ENCODE results near the gene HECW1. TPM values are rescaled to one million over a fixed set of nuclear protein-coding genes. Genes with fewer than 3 reads are reported as not detected.

HECW1 gene
- total and polyA plus RNA-seq, 10 of the 15 experiments (the other 5 are each of a cell fraction or from before 2014, with no cell fraction given): under 0.01 to 0.31 (median 0.04) TPM; not detected in 3

- TF ChIP-seq CTCF (IDR thresholded peaks at IDR 0.05 in 2 of 3, conservative IDR thresholded peaks at IDR 0.05 in 1 of 3; ENCODE audit: control insufficient read depth in 2 of 3, extremely low read depth in 1 of 3, insufficient read depth in 1 of 3, low read depth in 3 of 3, low read length in 3 of 3) (no peak), EP300 (IDR thresholded peaks at IDR 0.05; ENCODE audit: borderline replicate concordance in 1 of 2, control insufficient read depth in 1 of 2, low read depth in 2 of 2, low read length in 2 of 2) (no peak), HDGF (IDR thresholded peaks at IDR 0.05) (no peak), SMC3 (IDR thresholded peaks at IDR 0.05; ENCODE audit: borderline replicate concordance, low read length) (no peak), ATF7 (IDR thresholded peaks at IDR 0.05; ENCODE audit: low read depth) (no peak), POLR2A (IDR thresholded peaks at IDR 0.05; ENCODE audit: low read depth, low read length) (no peak), RAD51 (IDR thresholded peaks at IDR 0.05) (no peak)
Observed at GRCh38 chr7:43318188-43318770, 205.8 kb downstream of the HECW1 start (continued).

GRCh38 chr7:43325595-43325994, 213.1 kb downstream of the HECW1 start:
- Histone ChIP-seq H3K4me1 (ENCODE audit: control insufficient read depth, insufficient read depth, low read length) (no peaks in the 10 kb centered on the region), H3K27ac (ENCODE audit: control insufficient read depth, insufficient read depth) (no peak overlapping the region), H3K4me3 (no peak overlapping the region), H3K9ac (ENCODE audit: control insufficient read depth, insufficient read depth, low read length) (no peak overlapping the region), H3K27me3 (replicated peaks in 1 of 2; ENCODE audit: control insufficient read depth in 2 of 2, insufficient read depth in 2 of 2, low read length in 1 of 2) (no peaks in the 10 kb centered on the region), H2AFZ (ENCODE audit: control insufficient read depth, low read depth, low read length) (no peak overlapping the region), H4K20me1 (ENCODE audit: control insufficient read depth, insufficient read depth) (no peaks in the 10 kb centered on the region), H3K36me3 (ENCODE audit: control insufficient read depth in 2 of 2, insufficient read depth in 2 of 2, low read length in 1 of 2) (no peaks in the 10 kb centered on the region), H3K79me2 (ENCODE audit: control insufficient read depth, insufficient read depth, low read length) (no peaks in the 10 kb centered on the region), H3K4me2 (ENCODE audit: control insufficient read depth, insufficient read depth) (no peak overlapping the region), H3K9me3 (replicated peaks; ENCODE audit: control insufficient read depth, insufficient read depth, low read length) (no peaks in the 10 kb centered on the region)
- intact Hi-C loops (cut with micrococcal nuclease; ENCODE audit: unreplicated experiment) (no loop called here), in situ Hi-C loops (cut with MboI) (no loop called here)
- no peak for FAIRE-seq
- 36% methylated on average over 14 of the region's 14 CpGs for WGBS (ENCODE audit: insufficient coverage, insufficient replicate concordance, low lambda C conversion rate, missing lambda C conversion rate)
- SMC1A ChIA-PET (ENCODE audit: uncharacterized antibody, unreplicated experiment): no interaction called here
- RAD21 ChIA-PET (ENCODE audit: unreplicated experiment): no interaction called here
- CTCF ChIA-PET: no interaction called here
- POLR2A ChIA-PET: no interaction called here
- ATAC-seq: no peak
- no TSS peak for BruUV-seq (replicated peaks)
- DNase-seq (ENCODE audit: low read depth, low spot score): no peak
- TF ChIP-seq PAX5 (IDR thresholded peaks at IDR 0.05; ENCODE audit: borderline replicate concordance, low read depth, low read length): no peak
- no peak for TF ChIP-seq IKZF1 (conservative IDR thresholded peaks at IDR 0.05)
- no peak for TF ChIP-seq SIN3A (IDR thresholded peaks at IDR 0.05; ENCODE audit: low read depth, low read length)
- TF ChIP-seq SIX5 (IDR thresholded peaks at IDR 0.05; ENCODE audit: low read depth, low read length, severe bottlenecking): no peak
- no peak for TF ChIP-seq ZNF217 (IDR thresholded peaks at IDR 0.05)
- no peak for TF ChIP-seq BCLAF1 (IDR thresholded peaks at IDR 0.05)
- TF ChIP-seq ELK1 (IDR thresholded peaks at IDR 0.05; ENCODE audit: low read depth, low read length): no peak
- no peak for TF ChIP-seq CBFB (IDR thresholded peaks at IDR 0.05; ENCODE audit: low read depth)
- no peak for TF ChIP-seq ATF7 (IDR thresholded peaks at IDR 0.05; ENCODE audit: low read depth)

Measured in GM12878 (cell line).